GM12865 (cell line): ENCODE data around the gene PLD1.

Source experiments
- DNase-seq: peaks from one replicate; pipeline ENCODE4 v3.0.0; 2010; ENCODE audit warnings: low read depth
- H3K4me3 ChIP-seq: 2 replicates; pipeline ENCODE4 v1.5.1; 2011; ENCODE audit warnings: mild to moderate bottlenecking, low read depth, low read length, control low read depth
- TF ChIP-seq, protein P1 (sequence below): IDR thresholded peaks from 2 replicates; pipeline ENCODE4 v1.5.1; 2011; ENCODE audit warnings: low read length, control low read depth, low read depth, inconsistent platforms; ENCODE audit not compliant: insufficient read depth; ENCODE audit errors: missing control alignments

PLD1 gene

DNA sequence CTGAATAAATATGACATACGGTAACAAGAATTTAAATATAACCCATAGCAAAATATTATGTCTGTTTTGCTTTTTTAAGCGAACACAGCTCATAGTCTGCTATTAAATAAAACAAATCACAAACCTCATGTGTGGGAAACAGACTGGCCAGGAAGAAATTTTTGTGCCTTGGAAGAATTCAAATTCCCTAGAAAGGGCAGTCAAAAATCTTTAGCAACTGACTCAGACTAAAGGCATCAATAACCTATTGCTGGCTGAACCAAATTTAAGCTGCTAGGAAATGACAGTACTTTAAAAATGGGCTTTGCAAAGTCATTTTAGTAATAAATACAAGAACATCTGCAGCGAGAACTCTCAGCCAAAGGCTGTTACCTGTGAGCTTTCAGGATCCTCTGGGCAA lies 151.4 kb downstream of the PLD1 start:
- H3K4me3 ChIP-seq = no peak overlapping the region

GRCh38 chr3:171654809-171655208 lies 155.5 kb downstream of the PLD1 start:
- peak; percentile 18 for DNase-seq
- H3K4me3 ChIP-seq = no peak overlapping the region
- TF ChIP-seq, protein P1, sequence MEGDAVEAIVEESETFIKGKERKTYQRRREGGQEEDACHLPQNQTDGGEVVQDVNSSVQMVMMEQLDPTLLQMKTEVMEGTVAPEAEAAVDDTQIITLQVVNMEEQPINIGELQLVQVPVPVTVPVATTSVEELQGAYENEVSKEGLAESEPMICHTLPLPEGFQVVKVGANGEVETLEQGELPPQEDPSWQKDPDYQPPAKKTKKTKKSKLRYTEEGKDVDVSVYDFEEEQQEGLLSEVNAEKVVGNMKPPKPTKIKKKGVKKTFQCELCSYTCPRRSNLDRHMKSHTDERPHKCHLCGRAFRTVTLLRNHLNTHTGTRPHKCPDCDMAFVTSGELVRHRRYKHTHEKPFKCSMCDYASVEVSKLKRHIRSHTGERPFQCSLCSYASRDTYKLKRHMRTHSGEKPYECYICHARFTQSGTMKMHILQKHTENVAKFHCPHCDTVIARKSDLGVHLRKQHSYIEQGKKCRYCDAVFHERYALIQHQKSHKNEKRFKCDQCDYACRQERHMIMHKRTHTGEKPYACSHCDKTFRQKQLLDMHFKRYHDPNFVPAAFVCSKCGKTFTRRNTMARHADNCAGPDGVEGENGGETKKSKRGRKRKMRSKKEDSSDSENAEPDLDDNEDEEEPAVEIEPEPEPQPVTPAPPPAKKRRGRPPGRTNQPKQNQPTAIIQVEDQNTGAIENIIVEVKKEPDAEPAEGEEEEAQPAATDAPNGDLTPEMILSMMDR = no peak

More for the DNA sequence above, 151.4 kb downstream of the PLD1 start:
- TF ChIP-seq, protein P1 = no peak
- no peak for DNase-seq

- no peak for DNase-seq
- TF ChIP-seq, protein P1 = no peak
- no peak overlapping the region for H3K4me3 ChIP-seq
Measured at GRCh38 chr3:171654326-171654725, 156.0 kb downstream of the PLD1 start.

DNA sequence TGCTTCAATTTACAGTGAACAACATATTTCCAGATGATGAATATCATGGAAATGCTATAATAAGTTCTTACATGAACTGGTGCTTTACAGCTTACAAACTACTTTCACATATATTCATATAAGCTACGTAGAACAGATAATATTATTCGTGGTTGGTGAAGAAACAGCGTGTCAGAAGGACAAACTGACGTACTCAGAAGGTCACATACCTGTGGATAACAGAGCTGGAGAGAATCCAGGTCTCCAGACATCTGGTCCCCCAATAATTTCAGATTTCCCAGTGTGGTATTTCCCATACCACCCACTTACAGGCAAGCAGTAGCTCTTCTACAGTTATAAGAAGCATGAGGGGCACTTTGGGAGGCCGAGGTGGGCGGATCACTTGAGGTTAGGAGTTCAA lies 156.6 kb downstream of the PLD1 start:
- H3K4me3 ChIP-seq = no peak overlapping the region
- DNase-seq = no peak
- TF ChIP-seq, protein P1 = no peak

- TF ChIP-seq, protein P1 = no peak
- H3K4me3 ChIP-seq = no peak overlapping the region
- DNase-seq = no peak
Measured at GRCh38 chr3:171652932-171653331, 157.4 kb downstream of the PLD1 start.

DNA sequence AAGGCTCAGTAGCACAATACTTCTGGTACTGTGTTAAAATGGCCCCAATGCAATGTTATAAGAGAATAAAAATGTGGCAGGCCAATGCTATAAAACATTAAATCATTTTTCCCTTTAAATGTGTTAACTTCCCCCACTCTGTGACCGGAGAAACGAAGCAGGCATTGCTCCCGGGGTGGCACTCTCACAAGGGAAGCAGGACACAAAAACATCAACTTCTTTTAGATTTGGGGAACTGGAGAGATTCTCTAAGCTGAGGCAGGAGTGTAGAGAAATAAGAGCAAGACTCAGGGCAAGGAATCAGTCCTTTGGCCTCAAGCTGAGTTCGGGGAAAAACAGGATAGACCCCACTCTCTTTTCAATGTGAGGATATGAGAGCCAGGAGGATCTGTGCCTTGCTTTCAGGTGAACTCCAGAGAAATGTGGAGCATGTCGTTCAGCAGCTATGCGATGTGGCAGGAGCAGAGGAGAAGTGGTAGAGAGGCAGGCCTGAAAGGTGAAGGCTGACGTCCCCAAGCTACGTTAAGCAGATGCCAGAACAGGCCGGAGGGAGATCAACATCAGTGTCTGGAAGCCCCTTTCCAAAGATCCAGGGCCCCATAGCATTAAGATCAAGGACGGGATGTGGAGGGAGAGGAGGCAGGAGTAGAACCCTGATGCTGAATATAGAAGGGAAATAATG lies 160.2 kb downstream of the PLD1 start:
- TF ChIP-seq, protein P1 = no peak
- no peak overlapping the region for H3K4me3 ChIP-seq
- DNase-seq = no peak

DNA sequence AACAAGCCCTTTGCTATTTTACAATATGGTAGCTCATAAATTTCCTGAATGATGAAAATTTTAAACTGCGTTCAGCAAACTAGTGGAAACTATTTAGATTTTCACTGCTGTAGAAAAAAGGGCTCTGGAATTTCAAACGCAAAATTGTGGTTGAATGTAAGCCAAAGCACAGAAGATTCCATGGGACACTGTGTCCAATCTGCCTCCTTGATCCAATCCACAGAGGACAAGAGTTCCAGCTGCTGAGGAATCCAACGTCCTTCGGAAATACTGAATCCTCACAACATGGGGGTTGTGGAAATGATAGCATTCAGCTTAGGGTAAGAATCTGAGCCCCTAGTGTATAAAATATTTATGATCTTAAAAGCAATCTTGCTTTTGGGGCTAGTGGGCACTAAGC lies 161.0 kb downstream of the PLD1 start:
- TF ChIP-seq, protein P1 = no peak
- no peak for DNase-seq
- no peak overlapping the region for H3K4me3 ChIP-seq
